Measurements from ENCODE around the gene ZNF471.

The ZNF471 gene

GRCh38 chr19:56577719-56578602 lies 70.3 kb downstream of the ZNF471 start:
- no peak for DNase-seq
